ENCODE data around the gene SMAD6.

SMAD6 gene

GRCh38 chr15:66724732-66725463 lies 22.9 kb downstream of the SMAD6 start:
- no peak for TF ChIP-seq FOXP2 (optimal IDR thresholded peaks at IDR 0.05; ENCODE audit: borderline replicate concordance, extremely low read depth, extremely low read length, insufficient read depth)
- TF ChIP-seq, protein P1, sequence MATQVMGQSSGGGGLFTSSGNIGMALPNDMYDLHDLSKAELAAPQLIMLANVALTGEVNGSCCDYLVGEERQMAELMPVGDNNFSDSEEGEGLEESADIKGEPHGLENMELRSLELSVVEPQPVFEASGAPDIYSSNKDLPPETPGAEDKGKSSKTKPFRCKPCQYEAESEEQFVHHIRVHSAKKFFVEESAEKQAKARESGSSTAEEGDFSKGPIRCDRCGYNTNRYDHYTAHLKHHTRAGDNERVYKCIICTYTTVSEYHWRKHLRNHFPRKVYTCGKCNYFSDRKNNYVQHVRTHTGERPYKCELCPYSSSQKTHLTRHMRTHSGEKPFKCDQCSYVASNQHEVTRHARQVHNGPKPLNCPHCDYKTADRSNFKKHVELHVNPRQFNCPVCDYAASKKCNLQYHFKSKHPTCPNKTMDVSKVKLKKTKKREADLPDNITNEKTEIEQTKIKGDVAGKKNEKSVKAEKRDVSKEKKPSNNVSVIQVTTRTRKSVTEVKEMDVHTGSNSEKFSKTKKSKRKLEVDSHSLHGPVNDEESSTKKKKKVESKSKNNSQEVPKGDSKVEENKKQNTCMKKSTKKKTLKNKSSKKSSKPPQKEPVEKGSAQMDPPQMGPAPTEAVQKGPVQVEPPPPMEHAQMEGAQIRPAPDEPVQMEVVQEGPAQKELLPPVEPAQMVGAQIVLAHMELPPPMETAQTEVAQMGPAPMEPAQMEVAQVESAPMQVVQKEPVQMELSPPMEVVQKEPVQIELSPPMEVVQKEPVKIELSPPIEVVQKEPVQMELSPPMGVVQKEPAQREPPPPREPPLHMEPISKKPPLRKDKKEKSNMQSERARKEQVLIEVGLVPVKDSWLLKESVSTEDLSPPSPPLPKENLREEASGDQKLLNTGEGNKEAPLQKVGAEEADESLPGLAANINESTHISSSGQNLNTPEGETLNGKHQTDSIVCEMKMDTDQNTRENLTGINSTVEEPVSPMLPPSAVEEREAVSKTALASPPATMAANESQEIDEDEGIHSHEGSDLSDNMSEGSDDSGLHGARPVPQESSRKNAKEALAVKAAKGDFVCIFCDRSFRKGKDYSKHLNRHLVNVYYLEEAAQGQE (IDR thresholded peaks at IDR 0.05; ENCODE audit: insufficient read depth in 1 of 2, low read depth in 2 of 2, low read length in 2 of 2) = no peak
- no peak for TF ChIP-seq SIN3A (IDR thresholded peaks at IDR 0.05; ENCODE audit: borderline replicate concordance, insufficient read depth, low read length)
- TF ChIP-seq TAF1 (IDR thresholded peaks at IDR 0.05; ENCODE audit: borderline replicate concordance, insufficient read depth, low read length) = no peak
- no peak for TF ChIP-seq POLR2AphosphoS5 (IDR thresholded peaks at IDR 0.05; ENCODE audit: low read depth, low read length)

DNA sequence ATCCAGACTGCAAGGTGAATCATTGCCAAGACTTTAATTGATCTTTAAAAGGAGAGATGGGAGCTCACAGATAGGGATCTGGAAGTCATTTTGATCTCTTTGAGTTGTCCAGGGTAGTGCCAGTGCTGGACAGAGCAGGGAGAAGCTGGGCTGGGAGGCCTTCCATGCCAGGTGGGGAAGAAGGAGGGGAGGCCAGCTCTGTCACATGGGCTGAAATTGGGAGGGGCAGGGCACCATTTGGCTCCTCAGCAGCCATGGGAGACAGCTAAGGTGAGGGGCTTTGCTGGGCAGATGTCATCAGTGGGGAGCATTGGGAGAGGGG lies 23.4 kb downstream of the SMAD6 start:
- TF ChIP-seq, protein P1 (IDR thresholded peaks at IDR 0.05; ENCODE audit: insufficient read depth in 1 of 2, low read depth in 2 of 2, low read length in 2 of 2) = no peak
- no peak for TF ChIP-seq FOXP2 (optimal IDR thresholded peaks at IDR 0.05; ENCODE audit: borderline replicate concordance, extremely low read depth, extremely low read length, insufficient read depth)
- no peak for TF ChIP-seq TAF1 (IDR thresholded peaks at IDR 0.05; ENCODE audit: borderline replicate concordance, insufficient read depth, low read length)
- no peak for TF ChIP-seq POLR2AphosphoS5 (IDR thresholded peaks at IDR 0.05; ENCODE audit: low read depth, low read length)

DNA sequence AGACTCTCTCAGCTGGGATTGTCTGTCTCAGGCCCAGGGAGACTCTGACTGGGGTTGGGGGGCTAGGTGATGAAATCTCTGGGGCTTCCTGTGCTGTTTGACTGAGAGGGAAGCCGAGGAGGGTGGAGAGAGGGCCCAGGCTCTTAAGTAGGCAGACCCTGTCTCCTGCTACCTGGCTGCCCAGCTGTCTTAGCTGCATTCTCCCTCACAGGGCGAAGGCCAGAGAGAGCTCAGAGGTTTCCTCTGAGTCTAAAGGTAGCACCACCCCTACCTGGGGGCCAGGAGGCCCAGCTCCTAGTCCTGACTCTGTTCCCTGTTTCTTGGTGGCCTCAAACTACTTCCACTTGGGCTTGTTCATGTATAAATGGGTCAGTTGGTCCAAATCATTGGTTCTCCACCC lies 24.4 kb downstream of the SMAD6 start:
- TF ChIP-seq POLR2AphosphoS5 (IDR thresholded peaks at IDR 0.05; ENCODE audit: low read depth, low read length) = no peak

DNA sequence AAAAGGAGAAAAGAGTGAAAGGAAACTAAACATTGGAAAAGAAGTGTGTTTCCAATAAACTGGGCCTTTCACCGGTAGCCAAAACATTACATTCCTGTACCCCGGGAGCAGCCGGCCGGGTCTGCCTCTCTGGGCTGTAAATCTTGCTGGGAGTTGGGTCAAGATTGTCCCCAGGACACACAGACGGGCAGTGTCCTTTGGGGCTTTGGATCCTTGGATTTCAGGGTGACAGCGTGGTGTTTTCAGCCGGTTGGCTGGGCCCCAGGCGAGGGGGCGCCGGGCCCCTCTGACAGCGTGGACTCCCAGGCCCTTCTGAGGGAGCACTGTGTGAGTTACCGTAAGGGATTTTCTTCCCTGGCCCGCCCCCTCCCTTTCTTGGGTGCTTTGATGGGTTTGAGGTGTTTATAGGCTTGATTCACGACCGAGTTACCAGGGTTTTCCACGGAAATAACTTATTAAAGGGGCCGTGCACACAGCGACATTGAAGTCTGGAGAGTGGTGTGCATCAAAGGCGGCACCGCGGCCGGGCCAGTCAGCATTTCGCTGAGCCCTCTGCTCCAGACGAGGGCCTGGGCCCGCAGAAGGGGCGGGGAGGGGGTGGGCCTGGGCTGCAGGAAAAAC lies 27.4 kb downstream of the SMAD6 start:
- TF ChIP-seq TAF1 (IDR thresholded peaks at IDR 0.05; ENCODE audit: borderline replicate concordance, insufficient read depth, low read length) = no peak
- TF ChIP-seq FOXP2 (optimal IDR thresholded peaks at IDR 0.05; ENCODE audit: borderline replicate concordance, extremely low read depth, extremely low read length, insufficient read depth) = no peak
- no peak for TF ChIP-seq SIN3A (IDR thresholded peaks at IDR 0.05; ENCODE audit: borderline replicate concordance, insufficient read depth, low read length)
- TF ChIP-seq, protein P1 (IDR thresholded peaks at IDR 0.05; ENCODE audit: insufficient read depth in 1 of 2, low read depth in 2 of 2, low read length in 2 of 2) = no peak
- TF ChIP-seq POLR2AphosphoS5 (IDR thresholded peaks at IDR 0.05; ENCODE audit: low read depth, low read length) = no peak

- no peak for TF ChIP-seq TAF1 (IDR thresholded peaks at IDR 0.05; ENCODE audit: borderline replicate concordance, insufficient read depth, low read length)
- no peak for TF ChIP-seq SIN3A (IDR thresholded peaks at IDR 0.05; ENCODE audit: borderline replicate concordance, insufficient read depth, low read length)
- no peak for TF ChIP-seq POLR2AphosphoS5 (IDR thresholded peaks at IDR 0.05; ENCODE audit: low read depth, low read length)
- TF ChIP-seq, protein P1 (IDR thresholded peaks at IDR 0.05; ENCODE audit: insufficient read depth in 1 of 2, low read depth in 2 of 2, low read length in 2 of 2) = no peak
- TF ChIP-seq FOXP2 (optimal IDR thresholded peaks at IDR 0.05; ENCODE audit: borderline replicate concordance, extremely low read depth, extremely low read length, insufficient read depth) = no peak
These were observed 28.4 kb downstream of the SMAD6 start for GRCh38 chr15:66730168-66731021.

All from PFSK-1 (cell line).